Measurements from ENCODE around the gene PRSS53.

DNA sequence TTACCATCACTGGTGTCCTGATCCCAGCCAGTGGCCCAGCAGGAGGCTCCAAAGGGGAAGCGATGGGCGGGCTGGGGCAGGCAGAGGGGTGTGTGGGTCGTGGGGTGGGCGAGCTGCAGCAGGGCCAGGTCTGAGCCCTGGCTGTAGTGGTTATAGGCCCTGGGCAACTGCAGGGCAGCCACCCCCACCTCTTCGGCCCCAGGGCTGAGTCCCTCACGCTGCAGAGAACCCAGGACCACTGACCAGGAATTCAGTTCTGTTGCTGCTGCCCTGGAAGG, 2.2 kb downstream of the PRSS53 start:
- TF ChIP-seq, protein P1, sequence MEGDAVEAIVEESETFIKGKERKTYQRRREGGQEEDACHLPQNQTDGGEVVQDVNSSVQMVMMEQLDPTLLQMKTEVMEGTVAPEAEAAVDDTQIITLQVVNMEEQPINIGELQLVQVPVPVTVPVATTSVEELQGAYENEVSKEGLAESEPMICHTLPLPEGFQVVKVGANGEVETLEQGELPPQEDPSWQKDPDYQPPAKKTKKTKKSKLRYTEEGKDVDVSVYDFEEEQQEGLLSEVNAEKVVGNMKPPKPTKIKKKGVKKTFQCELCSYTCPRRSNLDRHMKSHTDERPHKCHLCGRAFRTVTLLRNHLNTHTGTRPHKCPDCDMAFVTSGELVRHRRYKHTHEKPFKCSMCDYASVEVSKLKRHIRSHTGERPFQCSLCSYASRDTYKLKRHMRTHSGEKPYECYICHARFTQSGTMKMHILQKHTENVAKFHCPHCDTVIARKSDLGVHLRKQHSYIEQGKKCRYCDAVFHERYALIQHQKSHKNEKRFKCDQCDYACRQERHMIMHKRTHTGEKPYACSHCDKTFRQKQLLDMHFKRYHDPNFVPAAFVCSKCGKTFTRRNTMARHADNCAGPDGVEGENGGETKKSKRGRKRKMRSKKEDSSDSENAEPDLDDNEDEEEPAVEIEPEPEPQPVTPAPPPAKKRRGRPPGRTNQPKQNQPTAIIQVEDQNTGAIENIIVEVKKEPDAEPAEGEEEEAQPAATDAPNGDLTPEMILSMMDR (IDR thresholded peaks at IDR 0.05): no peak
- no peak for TF ChIP-seq POLR2A (IDR thresholded peaks at IDR 0.05)

Measured in lower leg skin (tissue), 3 donors.